ENCODE data around the gene BCKDHB.

DNA sequence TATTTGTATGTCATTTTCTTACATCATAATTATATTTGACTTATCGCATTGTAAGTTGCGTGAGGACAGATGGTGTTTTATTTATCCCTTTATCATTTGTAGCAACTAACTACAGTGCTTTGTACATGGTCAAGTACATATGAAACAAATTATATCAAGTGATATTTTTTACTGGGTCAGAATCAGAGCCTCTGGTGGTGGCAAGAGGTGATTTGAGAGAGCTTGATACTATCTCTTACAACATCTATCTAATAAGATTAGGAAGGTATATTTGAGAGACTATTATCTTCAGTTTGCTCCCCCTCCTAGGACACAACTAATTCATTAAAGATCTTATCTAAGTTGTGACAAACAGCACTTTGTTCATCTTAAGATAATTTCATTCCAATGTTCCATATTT is 47.7 kb downstream of the BCKDHB start:
- TF ChIP-seq CTCF (IDR thresholded peaks at IDR 0.05 in 4 of 5, conservative IDR thresholded peaks at IDR 0.05 in 1 of 5), result no peak
- no peak for TF ChIP-seq POLR2A (IDR thresholded peaks at IDR 0.05)

Data from gastrocnemius medialis (tissue), 4 donors.